ENCODE measurements around the gene AGBL4. TPM values are rescaled to one million over a fixed set of nuclear protein-coding genes. Genes with fewer than 3 reads are reported as not detected.

The AGBL4 gene
- total RNA-seq, 4 donors from 2014 or later: 0.19 to 1.0 (median 1.0) TPM; not detected in 1

DNA sequence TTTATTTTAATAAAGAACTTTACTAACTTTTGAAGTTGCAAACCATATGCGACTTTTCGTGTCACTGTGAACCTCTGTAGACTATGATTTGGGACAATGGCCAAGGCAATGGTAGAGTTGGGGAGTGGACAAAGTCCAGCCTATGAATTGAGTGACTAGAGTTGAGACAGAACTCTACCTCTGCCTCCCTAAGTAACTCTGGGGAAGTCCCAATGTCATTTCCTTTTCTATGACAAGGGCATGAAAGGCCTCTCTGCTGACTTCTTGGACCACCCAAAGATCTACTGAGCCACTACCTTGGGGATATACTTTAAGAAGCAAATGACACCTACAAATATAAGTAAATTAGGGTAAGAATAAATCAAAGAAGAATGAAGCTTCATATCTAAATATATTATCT is 1266.4 kb downstream of the AGBL4 start:
- no peaks in the 10 kb centered on the region for H3K9me3 ChIP-seq
- peaks cover 13% of the 10 kb centered on the region for H3K36me3 ChIP-seq
- no peak overlapping the region for H3K4me3 ChIP-seq
- no peaks in the 10 kb centered on the region for H3K27me3 ChIP-seq
- WGBS: 95% methylated on average over 2 of the region's 2 CpGs
- TF ChIP-seq, protein P1, sequence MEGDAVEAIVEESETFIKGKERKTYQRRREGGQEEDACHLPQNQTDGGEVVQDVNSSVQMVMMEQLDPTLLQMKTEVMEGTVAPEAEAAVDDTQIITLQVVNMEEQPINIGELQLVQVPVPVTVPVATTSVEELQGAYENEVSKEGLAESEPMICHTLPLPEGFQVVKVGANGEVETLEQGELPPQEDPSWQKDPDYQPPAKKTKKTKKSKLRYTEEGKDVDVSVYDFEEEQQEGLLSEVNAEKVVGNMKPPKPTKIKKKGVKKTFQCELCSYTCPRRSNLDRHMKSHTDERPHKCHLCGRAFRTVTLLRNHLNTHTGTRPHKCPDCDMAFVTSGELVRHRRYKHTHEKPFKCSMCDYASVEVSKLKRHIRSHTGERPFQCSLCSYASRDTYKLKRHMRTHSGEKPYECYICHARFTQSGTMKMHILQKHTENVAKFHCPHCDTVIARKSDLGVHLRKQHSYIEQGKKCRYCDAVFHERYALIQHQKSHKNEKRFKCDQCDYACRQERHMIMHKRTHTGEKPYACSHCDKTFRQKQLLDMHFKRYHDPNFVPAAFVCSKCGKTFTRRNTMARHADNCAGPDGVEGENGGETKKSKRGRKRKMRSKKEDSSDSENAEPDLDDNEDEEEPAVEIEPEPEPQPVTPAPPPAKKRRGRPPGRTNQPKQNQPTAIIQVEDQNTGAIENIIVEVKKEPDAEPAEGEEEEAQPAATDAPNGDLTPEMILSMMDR (IDR thresholded peaks at IDR 0.05): no peak
- TF ChIP-seq POLR2A (IDR thresholded peaks at IDR 0.05): no peak
- TF ChIP-seq POLR2AphosphoS5 (IDR thresholded peaks at IDR 0.05): no peak
- TF ChIP-seq EP300 (IDR thresholded peaks at IDR 0.05): no peak
- H3K27ac ChIP-seq: no peak overlapping the region
- DNase-seq (ENCODE audit: low spot score in 2 of 2): no peak
- peaks cover 5% of the 10 kb centered on the region for H3K4me1 ChIP-seq

DNA sequence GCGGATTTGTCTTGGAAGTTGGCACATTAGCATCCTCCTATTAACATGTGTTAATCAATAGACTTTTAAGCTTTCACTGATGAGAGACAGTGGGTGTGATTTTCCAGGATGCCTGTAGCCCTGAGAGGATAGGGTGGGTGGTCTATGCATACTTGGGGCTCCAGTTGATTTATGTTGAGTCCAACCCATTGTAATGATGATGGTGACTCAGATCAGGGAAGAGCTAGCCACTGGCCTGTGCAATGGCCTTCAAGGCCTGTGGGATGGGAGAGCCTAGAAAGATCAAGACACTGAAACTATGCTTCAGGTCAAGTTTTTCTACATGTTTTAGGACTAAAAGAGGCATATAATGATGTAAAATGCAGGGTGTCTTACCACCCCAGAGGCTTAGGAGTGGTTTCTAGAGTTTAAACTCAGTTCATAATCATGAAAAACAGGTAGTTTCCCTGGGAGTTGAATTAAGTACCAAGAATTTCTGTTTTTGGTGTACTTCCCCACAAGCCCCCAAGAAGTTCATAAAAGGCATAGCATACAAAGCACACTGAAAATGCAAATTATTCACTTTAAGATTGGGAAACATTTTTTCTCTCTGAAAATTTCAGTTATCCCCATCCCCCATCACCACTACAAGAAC is 1267.0 kb downstream of the AGBL4 start:
- Histone ChIP-seq H3K27ac (no peak overlapping the region), H3K27me3 (no peaks in the 10 kb centered on the region), H3K4me1 (peaks cover 2% of the 10 kb centered on the region), H3K9me3 (no peaks in the 10 kb centered on the region), H3K4me3 (no peak overlapping the region), H3K36me3 (peaks cover 13% of the 10 kb centered on the region)
- 100% methylated on average over 1 of the region's 1 CpG for WGBS
- DNase-seq (ENCODE audit: low spot score in 2 of 2): no peak
- TF ChIP-seq EP300 (IDR thresholded peaks at IDR 0.05) (no peak), POLR2AphosphoS5 (IDR thresholded peaks at IDR 0.05) (no peak), POLR2A (IDR thresholded peaks at IDR 0.05) (no peak)
- TF ChIP-seq, protein P1 (IDR thresholded peaks at IDR 0.05): no peak

DNA sequence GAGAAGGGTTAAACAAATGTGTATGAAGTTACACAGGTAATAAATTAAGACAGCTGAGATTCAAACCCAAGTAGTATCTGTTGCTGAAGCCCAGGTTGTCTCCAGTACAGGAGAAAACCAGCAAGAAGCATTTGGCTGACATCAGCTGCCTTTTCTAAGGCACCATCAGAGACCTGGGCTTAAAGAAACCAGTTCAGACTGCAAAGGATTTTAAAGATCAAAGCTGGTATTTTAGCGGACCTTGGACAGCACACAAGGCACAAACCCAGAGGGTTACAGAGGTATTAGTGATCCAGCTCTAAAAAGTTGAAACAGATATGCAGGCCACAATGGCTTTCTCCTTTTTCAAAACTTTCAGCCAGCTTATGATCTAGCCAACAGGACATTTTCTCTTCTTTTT is 1270.5 kb downstream of the AGBL4 start:
- Histone ChIP-seq H3K9me3 (no peaks in the 10 kb centered on the region), H3K27ac (no peak overlapping the region), H3K4me3 (no peak overlapping the region), H3K4me1 (no peaks in the 10 kb centered on the region), H3K27me3 (no peaks in the 10 kb centered on the region), H3K36me3 (peaks cover 7% of the 10 kb centered on the region)
- TF ChIP-seq EP300 (IDR thresholded peaks at IDR 0.05) (no peak), POLR2A (IDR thresholded peaks at IDR 0.05) (no peak), POLR2AphosphoS5 (IDR thresholded peaks at IDR 0.05) (no peak)
- TF ChIP-seq, protein P1 (IDR thresholded peaks at IDR 0.05): no peak
- WGBS: 72% methylated on average over 1 of the region's 1 CpG
- DNase-seq (ENCODE audit: low spot score in 2 of 2): no peak

DNA sequence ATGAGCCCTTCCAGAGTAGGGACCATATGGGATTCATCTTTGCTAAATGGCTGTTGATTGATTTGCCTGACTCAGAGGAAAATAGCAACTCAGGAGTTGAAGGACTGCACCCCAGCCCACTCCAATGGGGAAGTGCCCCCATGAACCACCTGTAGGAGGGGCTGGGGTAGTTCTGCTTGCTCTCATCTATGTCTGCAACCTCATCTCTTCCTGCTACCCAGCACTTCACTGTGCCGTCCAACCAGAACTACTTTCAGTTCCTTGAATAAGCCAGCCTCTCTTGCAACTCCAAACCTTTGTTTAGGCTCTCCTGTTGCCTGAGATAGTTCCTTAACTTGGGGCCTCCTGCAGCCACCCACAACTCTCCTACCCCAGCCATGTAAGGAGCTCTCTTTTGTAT is 1273.6 kb downstream of the AGBL4 start:
- peaks cover 11% of the 10 kb centered on the region for H3K36me3 ChIP-seq
- no peaks in the 10 kb centered on the region for H3K27me3 ChIP-seq
- no peaks in the 10 kb centered on the region for H3K4me1 ChIP-seq
- DNase-seq (ENCODE audit: low spot score in 2 of 2): no peak
- TF ChIP-seq POLR2AphosphoS5 (IDR thresholded peaks at IDR 0.05): no peak
- TF ChIP-seq POLR2A (IDR thresholded peaks at IDR 0.05): no peak
- no peak for TF ChIP-seq EP300 (IDR thresholded peaks at IDR 0.05)
- TF ChIP-seq, protein P1 (IDR thresholded peaks at IDR 0.05): no peak
- H3K27ac ChIP-seq: no peak overlapping the region
- H3K4me3 ChIP-seq: no peak overlapping the region
- WGBS: 100% methylated on average over 1 of the region's 1 CpG
- H3K9me3 ChIP-seq: no peaks in the 10 kb centered on the region

DNA sequence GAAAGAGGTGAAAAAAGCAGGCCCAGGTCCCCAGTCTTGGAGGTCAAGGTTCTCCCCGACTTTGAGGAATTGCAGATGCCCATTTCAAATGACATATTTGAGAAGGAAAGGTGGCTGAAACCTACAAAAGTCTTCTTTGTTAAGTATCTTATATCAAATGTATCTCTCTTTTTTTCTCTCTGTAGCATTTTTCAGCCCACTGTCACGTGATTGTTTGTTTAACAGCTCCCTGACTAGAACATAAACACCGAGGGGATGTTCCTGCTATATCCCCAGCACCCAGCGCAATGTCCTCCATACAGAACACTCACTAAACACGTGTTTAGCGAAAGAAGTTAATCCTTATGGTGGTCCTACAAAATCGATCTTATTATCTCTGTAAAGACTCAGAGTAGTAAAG is 1274.7 kb downstream of the AGBL4 start:
- H3K27ac ChIP-seq: no peak overlapping the region
- H3K4me1 ChIP-seq: no peaks in the 10 kb centered on the region
- no peak for DNase-seq (ENCODE audit: low spot score in 2 of 2)
- TF ChIP-seq EP300 (IDR thresholded peaks at IDR 0.05) (no peak), POLR2AphosphoS5 (IDR thresholded peaks at IDR 0.05) (no peak)
- TF ChIP-seq, protein P1 (IDR thresholded peaks at IDR 0.05): no peak
- H3K4me3 ChIP-seq: no peak overlapping the region
- no peaks in the 10 kb centered on the region for H3K9me3 ChIP-seq
- 80% methylated on average over 7 of the region's 7 CpGs for WGBS
- peaks cover 12% of the 10 kb centered on the region for H3K36me3 ChIP-seq
- H3K27me3 ChIP-seq: no peaks in the 10 kb centered on the region
